ENCODE results near the gene GGTA1.

DNA sequence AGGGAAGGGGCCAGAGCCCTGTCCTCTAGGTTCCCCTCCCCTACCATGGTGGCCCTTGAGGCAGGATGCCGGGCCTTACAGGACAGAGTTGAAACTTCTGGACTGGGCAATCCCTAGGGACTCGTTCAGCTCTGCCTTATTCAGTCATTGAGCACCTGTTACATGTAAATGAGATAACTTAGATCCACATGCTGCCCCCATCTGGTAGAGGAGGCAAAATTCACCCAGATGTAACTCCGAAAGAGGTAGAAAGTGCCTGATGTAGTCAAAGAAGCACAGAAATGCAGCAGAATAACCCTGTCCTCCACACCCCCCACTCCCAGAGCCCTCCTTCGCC is 1.5 kb downstream of the GGTA1 start:
- TF ChIP-seq, protein P1, sequence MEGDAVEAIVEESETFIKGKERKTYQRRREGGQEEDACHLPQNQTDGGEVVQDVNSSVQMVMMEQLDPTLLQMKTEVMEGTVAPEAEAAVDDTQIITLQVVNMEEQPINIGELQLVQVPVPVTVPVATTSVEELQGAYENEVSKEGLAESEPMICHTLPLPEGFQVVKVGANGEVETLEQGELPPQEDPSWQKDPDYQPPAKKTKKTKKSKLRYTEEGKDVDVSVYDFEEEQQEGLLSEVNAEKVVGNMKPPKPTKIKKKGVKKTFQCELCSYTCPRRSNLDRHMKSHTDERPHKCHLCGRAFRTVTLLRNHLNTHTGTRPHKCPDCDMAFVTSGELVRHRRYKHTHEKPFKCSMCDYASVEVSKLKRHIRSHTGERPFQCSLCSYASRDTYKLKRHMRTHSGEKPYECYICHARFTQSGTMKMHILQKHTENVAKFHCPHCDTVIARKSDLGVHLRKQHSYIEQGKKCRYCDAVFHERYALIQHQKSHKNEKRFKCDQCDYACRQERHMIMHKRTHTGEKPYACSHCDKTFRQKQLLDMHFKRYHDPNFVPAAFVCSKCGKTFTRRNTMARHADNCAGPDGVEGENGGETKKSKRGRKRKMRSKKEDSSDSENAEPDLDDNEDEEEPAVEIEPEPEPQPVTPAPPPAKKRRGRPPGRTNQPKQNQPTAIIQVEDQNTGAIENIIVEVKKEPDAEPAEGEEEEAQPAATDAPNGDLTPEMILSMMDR (IDR thresholded peaks at IDR 0.05; ENCODE audit: low read depth, low read length, poor library complexity, severe bottlenecking): peak; percentile 85
- no peak for TF ChIP-seq EZH2phosphoT487 (IDR thresholded peaks at IDR 0.05; ENCODE audit: borderline replicate concordance, low read length)

All from DOHH2 (cell line).